SK-N-SH treated with all-trans-retinoic acid at 6 μM for 48 hours (cell line): Measurements from ENCODE around the gene CHST12.

Experiments
- ATAC-seq: fragments of 200-7000 bp; cut with Tn5 transposase; 3 replicates; pipeline ENCODE4 v1.9.1; 2020; ENCODE audit warnings: mild to moderate bottlenecking, moderate library complexity
- BACH2 ChIP-seq: fragments of 250-450 bp; sonication (Bioruptor Pico); IDR thresholded peaks from 2 replicates; pipeline ENCODE4 v1.9.0; 2021; ENCODE audit warnings: mild to moderate bottlenecking, borderline replicate concordance
- CREB5 ChIP-seq: fragments of 250-450 bp; sonication (Bioruptor Pico); IDR thresholded peaks from 2 replicates; pipeline ENCODE4 v1.5.1; 2020; ENCODE audit warnings: low read depth, mild to moderate bottlenecking, moderate library complexity
- CSRNP3 ChIP-seq: fragments of 250-450 bp; sonication (Bioruptor Pico); IDR thresholded peaks from 2 replicates; pipeline ENCODE4 v1.5.1; 2021; ENCODE audit warnings: mild to moderate bottlenecking, moderate library complexity
- GLIS3 ChIP-seq: fragments of 250-450 bp; sonication (Bioruptor Pico); IDR thresholded peaks from 2 replicates; pipeline ENCODE4 v1.5.0; 2020; ENCODE audit warnings: mild to moderate bottlenecking, moderate library complexity
- ISL1 ChIP-seq: fragments of 250-450 bp; sonication (Bioruptor Pico); IDR thresholded peaks from 2 replicates; pipeline ENCODE4 v2.1.2; 2022; ENCODE audit warnings: mild to moderate bottlenecking, moderate library complexity
- POU6F1 ChIP-seq: fragments of 250-450 bp; sonication (Bioruptor Pico); IDR thresholded peaks from 2 replicates; pipeline ENCODE4 v1.8.0; 2021; ENCODE audit warnings: low read depth, mild to moderate bottlenecking, moderate library complexity, borderline replicate concordance
- PPARA ChIP-seq: fragments of 250-450 bp; sonication (Bioruptor Pico); IDR thresholded peaks from 2 replicates; pipeline ENCODE4 v1.5.0; 2020; ENCODE audit warnings: mild to moderate bottlenecking, borderline replicate concordance
- RARB ChIP-seq: fragments of 250-450 bp; sonication (Bioruptor Pico); IDR thresholded peaks from 2 replicates; pipeline ENCODE4 v1.8.0; 2021; ENCODE audit warnings: mild to moderate bottlenecking, moderate library complexity
- SNAI2 ChIP-seq: fragments of 250-450 bp; sonication (Bioruptor Pico); IDR thresholded peaks from 2 replicates; pipeline ENCODE4 v1.5.0; 2020; ENCODE audit warnings: mild to moderate bottlenecking, moderate library complexity
- TCF4 ChIP-seq: fragments of 250-450 bp; sonication (Bioruptor Pico); IDR thresholded peaks from 2 replicates; pipeline ENCODE4 v1.8.0; 2021; ENCODE audit warnings: mild to moderate bottlenecking, moderate library complexity, borderline replicate concordance
- TOX ChIP-seq: fragments of 250-450 bp; sonication (Bioruptor Pico); IDR thresholded peaks from 2 replicates; pipeline ENCODE4 v1.8.0; 2021; ENCODE audit warnings: mild to moderate bottlenecking, moderate library complexity, borderline replicate concordance
- ZNF8 ChIP-seq: fragments of 450-650 bp; formaldehyde crosslinking; IDR thresholded peaks from 2 replicates; pipeline ENCODE4 v1.5.0; 2020; ENCODE audit warnings: mild to moderate bottlenecking, moderate library complexity
- TF ChIP-seq, protein P1 (sequence below): fragments of 250-450 bp; sonication (Bioruptor Pico); IDR thresholded peaks from 2 replicates; pipeline ENCODE4 v1.8.0; 2020; ENCODE audit warnings: mild to moderate bottlenecking, moderate library complexity, borderline replicate concordance
- TF ChIP-seq, protein P2 (sequence below): fragments of 250-450 bp; sonication (Bioruptor Pico); IDR thresholded peaks from 2 replicates; pipeline ENCODE4 v1.5.0; 2020; ENCODE audit warnings: mild to moderate bottlenecking, moderate library complexity

The CHST12 gene

GRCh38 chr7:2399848-2400587, 3.4 kb upstream of the CHST12 start (continued):
- TF ChIP-seq POU6F1 = peak; percentile 96; the same call in 1 of the 2 replicates
- TF ChIP-seq TCF4 (CRISPR knock-in tag) = no peak
- TF ChIP-seq, protein P1, sequence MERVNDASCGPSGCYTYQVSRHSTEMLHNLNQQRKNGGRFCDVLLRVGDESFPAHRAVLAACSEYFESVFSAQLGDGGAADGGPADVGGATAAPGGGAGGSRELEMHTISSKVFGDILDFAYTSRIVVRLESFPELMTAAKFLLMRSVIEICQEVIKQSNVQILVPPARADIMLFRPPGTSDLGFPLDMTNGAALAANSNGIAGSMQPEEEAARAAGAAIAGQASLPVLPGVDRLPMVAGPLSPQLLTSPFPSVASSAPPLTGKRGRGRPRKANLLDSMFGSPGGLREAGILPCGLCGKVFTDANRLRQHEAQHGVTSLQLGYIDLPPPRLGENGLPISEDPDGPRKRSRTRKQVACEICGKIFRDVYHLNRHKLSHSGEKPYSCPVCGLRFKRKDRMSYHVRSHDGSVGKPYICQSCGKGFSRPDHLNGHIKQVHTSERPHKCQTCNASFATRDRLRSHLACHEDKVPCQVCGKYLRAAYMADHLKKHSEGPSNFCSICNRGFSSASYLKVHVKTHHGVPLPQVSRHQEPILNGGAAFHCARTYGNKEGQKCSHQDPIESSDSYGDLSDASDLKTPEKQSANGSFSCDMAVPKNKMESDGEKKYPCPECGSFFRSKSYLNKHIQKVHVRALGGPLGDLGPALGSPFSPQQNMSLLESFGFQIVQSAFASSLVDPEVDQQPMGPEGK (CRISPR knock-in tag) = no peak
- TF ChIP-seq ZNF8 (CRISPR knock-in tag) = no peak
- TF ChIP-seq ISL1 (CRISPR knock-in tag) = peak; percentile 75

DNA sequence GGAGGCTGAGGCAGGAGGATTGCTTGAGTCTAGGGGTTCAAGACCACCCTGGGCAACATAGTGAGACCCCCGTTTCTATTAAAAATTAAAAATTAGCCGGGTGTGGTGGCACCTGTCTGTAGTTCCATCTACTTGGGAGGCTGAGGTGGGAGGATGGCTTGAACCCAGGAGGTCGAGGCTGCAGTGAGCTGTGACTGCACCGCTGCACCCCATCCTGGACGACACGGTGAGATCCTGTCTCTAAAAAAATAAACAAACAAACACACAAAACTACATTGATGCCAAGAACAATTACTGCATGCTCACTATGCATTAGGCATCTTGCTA, 761 bp upstream of the CHST12 start:
- TF ChIP-seq PPARA = no peak
- TF ChIP-seq, protein P2, sequence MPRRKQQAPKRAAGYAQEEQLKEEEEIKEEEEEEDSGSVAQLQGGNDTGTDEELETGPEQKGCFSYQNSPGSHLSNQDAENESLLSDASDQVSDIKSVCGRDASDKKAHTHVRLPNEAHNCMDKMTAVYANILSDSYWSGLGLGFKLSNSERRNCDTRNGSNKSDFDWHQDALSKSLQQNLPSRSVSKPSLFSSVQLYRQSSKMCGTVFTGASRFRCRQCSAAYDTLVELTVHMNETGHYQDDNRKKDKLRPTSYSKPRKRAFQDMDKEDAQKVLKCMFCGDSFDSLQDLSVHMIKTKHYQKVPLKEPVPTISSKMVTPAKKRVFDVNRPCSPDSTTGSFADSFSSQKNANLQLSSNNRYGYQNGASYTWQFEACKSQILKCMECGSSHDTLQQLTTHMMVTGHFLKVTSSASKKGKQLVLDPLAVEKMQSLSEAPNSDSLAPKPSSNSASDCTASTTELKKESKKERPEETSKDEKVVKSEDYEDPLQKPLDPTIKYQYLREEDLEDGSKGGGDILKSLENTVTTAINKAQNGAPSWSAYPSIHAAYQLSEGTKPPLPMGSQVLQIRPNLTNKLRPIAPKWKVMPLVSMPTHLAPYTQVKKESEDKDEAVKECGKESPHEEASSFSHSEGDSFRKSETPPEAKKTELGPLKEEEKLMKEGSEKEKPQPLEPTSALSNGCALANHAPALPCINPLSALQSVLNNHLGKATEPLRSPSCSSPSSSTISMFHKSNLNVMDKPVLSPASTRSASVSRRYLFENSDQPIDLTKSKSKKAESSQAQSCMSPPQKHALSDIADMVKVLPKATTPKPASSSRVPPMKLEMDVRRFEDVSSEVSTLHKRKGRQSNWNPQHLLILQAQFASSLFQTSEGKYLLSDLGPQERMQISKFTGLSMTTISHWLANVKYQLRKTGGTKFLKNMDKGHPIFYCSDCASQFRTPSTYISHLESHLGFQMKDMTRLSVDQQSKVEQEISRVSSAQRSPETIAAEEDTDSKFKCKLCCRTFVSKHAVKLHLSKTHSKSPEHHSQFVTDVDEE (CRISPR knock-in tag) = no peak
- no peak for TF ChIP-seq RARB
- TF ChIP-seq, protein P1 (CRISPR knock-in tag) = no peak
- no peak for TF ChIP-seq CSRNP3 (CRISPR knock-in tag)
- no peak for ATAC-seq

- TF ChIP-seq GLIS3 (0 out of 2 replicates have a peak, but pooled peaks have one; percentile 31), BACH2 (CRISPR knock-in tag) (no peak)
- TF ChIP-seq, all 23 proteins: peak for 1
- ATAC-seq = peak; percentile 57
Measured at GRCh38 chr7:2403718-2404648, 572 bp downstream of the CHST12 start.

DNA sequence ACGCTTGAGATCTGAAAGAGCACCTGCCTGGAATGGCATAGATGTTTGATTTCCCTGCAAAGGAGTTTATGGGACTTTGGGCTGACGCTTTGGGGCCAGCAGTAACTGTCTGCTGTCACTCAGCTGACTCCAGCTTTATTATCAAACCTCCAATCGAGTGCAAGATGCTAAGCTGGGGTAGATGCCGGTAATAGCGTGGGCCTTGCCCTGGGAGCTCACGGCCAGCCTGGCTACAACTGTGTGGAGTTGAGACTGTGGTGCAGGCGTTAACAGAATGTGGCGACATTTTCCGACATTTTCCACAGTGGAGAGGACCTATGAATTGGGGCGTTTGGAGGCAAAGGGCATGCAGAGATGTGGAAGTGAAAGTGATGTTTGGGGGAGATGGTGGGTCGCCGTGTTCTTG, 1.3 kb downstream of the CHST12 start:
- ATAC-seq = no peak
- no peak for TF ChIP-seq CREB5 (CRISPR knock-in tag)
- no peak for TF ChIP-seq PPARA
- no peak for TF ChIP-seq SNAI2 (CRISPR knock-in tag)
- TF ChIP-seq TOX = no peak
